GM19099 (cell line): ENCODE results near the gene FUNDC1.
A peak's percentile ranks its signal among the peaks of the same experiment; 100 is the strongest.

ENCODE experiments used
- POLR2A ChIP-seq: IDR thresholded peaks from 3 replicates; pipeline ENCODE4 v1.6.1; 2011; ENCODE audit warnings: low read depth; ENCODE audit not compliant: insufficient read length; ENCODE audit errors: extremely low read depth

Gene FUNDC1, protein sequence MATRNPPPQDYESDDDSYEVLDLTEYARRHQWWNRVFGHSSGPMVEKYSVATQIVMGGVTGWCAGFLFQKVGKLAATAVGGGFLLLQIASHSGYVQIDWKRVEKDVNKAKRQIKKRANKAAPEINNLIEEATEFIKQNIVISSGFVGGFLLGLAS

DNA sequence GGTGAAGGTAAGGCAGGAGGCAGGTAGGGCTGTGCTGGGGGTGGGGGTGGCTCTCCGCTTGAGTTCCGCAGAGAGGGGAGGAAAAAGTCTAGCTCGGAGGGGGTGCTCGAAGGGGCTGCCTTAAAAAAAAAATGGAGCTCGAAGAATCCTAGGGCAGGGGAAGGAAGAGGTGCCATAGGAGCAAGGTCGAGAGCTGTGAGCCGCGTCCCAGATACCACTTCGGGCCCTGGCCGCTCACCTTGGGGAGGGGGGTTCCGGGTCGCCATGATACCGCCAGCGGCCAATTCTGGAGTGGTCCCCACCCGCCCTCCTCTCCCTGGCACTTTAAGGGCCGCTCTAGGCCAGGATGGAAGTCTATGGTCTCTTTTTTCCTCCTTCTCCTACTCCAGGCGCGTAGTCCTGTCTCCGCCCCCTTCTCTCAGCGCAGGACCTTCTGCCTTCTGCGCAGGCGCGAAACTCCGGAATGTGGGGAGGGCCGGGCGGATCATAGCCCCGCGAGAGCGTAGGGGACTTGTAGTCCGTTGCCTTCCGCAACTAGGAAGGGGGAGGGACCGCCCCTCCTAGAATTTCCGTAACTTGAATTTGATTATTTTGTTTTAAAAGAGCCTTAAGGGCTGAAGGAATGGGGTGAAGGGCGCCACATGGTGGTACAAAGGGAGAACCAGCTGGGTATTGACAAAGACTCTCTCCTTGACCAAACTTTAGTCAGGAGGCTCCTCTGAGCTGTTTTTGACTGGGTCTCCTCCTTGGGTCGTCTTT is at the start of gene FUNDC1:
Gene FUNDC1 (minus strand): TSS at position 293 of the 759 bp plus-strand sequence. CDS start 27 bp downstream, at position 266.
- TF ChIP-seq POLR2A, result peak; percentile 33

DNA sequence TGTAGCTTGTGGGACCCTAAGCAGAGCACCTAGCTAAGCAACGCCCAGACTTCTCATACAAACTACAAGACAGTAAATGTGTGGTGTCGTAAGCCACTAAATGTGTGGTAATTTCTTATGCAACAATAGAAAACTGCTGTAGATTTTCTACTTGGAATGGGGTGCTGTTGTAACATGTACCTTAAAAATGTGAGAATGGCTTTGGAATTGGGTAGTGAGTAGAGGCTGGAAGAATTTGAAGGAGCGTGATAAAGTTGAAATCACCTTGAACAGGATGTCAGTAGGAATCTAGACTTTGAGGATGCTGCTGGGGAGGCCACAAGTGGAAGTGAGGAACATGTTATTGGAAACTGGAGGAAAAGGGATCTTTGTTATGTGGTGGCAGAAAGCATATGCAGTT is 43.2 kb upstream of the FUNDC1 start:
- no peak for TF ChIP-seq POLR2A

DNA sequence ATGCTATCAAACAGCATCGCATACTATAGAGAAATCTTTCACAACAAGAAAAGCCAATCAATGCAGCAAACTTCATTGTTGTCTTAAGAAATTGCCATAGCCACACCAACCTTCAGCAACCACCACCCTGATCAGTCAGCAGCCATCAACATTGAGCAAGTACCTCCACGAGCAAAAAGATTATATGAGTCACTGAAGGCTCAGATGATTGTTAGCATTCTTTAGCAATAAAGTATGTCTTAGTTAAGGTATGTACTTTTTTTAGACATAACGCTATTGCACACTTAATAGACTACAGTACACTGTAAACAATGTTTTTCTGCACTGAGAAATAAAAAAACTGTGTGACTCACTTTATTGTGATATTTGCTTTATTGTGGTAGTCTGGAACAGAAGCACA is 37.8 kb upstream of the FUNDC1 start:
- TF ChIP-seq POLR2A, result no peak

DNA sequence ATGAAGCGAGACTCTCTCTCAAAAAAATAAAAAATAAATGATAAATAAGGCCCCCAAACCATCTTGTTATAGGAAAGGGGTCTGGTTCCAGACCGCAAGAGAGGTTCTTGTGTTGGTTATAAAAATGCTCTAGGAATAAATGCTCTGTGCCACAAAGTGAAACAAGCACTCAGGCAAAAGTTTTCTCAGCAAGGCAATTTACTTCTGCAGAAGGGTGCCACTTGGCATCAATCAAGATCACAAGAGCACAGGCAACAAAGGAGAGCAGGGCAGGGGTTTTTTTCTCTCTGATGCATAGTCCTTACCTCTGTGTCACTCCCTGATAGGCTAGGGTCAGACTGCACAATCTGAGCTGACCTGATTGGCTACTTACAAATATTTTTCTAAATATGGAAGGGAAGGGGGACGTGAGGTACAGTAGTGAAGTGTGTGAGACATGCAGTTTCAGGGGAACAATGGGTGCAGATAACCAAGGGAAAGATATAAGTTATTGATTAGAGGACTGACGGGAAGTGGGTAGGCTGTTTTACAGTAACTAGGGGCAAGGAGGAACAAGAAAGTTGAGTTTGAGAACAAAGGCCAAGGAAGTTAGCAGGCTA is 29.8 kb upstream of the FUNDC1 start:
- TF ChIP-seq POLR2A, result no peak

DNA sequence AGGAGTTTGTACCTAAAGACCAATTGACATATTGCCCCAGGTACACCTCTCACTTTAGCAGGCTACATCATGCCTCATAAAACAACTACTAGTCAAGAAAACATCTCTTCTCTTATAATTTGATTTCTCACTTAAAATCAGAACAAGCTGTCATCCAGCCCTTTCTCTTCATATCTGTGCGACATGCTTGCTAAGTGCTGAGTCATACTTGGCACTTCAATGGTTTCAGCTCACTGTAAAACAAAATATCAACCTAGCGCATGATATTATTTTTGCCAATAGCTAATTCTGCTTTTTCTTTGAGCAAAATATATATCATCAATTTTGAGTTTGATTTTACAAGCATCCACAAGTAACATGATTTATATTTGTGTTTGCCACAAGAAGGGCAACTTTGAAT is 27.9 kb upstream of the FUNDC1 start:
- no peak for TF ChIP-seq POLR2A

DNA sequence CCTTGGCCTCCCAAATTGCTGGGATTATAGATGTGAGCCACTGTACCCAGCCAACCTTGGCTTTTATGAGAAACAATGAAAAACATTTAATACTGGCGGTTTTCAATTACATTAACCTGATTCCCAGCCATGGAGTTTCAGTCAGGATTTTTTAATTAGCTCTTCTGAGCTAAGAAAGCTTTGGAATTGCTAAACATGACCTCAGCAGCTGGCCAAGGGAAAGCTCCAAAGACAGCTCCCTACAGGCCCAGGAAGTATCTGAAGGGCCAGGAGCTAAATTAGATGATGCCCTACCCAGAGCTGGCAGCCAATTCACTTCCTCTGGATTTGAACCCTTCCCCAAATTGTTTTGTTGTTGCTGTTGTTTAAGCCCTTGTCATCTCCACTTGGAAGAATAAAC is 26.5 kb upstream of the FUNDC1 start:
- TF ChIP-seq POLR2A, result no peak

DNA sequence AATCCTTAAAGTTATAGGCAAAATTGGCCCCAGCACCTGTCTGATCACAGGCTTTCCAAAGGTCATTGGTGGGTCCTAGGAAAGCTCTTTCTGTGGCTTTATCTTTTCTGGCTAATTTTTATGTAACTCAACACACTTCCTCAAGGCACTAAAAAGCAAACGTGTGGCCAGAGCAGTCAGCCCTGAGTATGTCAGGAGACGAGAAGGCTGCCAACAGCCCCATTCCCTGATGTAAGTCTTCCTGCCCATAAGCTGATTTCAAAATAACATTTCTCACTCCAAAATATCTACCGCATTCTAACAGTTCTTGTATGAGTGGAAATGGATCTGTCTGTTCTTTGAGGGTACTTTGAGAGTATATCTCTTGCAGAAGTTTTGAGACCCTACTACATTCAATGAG is 25.5 kb upstream of the FUNDC1 start:
- no peak for TF ChIP-seq POLR2A

DNA sequence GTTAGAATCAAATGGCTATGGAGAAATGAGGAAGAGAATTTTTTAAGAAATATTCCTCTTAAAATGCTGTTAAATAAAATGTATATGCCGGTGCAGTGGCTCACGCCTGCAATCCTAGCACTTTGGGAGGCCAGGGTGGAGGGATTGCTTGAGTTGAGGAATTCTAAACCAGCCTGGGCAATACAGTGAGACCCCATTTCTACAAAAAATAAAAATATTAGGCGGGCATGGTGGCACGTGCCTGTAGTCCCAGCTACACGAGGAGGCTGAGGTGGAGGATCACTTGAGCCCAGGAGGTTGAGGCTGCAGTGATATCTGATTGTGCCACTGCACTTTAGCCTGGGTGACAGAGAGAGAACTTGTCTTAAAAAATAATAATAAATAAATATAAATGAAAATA is 7.9 kb upstream of the FUNDC1 start:
- TF ChIP-seq POLR2A, result no peak

DNA sequence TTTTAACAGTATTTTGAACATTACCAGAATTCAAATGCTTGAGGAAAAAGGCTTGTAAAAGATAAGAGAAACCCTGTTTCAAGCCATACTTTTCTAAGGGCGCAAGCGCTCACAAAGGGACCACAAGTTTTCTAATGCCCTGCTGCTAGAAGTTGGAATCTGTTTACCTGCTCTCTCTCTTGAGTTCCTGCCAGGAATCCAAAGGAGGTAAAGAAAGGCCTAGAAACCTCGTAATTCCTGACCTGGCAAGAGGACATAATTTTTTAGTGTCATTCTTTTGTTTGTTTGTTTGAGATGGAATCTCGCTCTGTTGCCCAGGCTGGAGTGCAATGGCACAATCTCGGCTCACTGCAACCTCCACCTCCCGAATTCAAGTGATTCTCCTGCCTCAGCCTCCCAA is 1.4 kb upstream of the FUNDC1 start:
- TF ChIP-seq POLR2A, result no peak

DNA sequence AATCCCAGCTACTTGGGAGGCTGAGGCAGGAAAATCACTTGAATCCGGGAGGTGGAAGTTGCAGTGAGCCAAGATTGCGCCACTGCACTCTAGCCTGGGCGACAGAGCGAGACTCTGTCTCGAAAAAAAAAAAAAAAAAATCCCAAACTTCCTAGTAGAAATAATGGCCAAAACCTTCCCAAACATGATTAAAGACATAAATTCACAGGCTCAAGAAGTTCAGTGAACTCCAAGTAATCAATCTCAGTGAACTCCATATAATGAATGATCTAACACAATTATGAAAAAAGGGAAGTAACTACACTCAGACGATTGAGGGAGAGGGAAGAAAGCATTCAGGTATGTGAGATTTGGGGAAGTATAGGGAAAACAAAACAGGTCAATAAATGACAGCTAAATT is 6.5 kb downstream of the FUNDC1 start:
- TF ChIP-seq POLR2A, result no peak

DNA sequence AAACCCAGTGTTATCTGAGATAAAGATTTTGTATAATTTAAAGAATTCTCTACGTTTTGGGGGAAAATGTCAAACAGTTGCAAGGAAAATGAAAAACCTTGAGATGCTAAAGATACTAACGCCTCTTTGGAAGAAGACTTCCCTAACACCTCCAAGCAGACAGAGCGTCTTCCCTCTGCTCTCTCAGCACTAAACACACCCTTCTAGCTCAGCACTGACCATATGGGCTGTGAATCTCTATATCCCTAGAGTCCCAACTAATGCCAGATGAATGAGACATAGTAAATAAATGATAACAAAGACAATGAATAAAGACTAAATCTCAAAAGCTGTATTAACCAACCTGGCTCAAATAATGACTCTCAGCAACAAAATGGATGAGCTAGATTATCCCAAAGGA is 13.3 kb downstream of the FUNDC1 start:
- TF ChIP-seq POLR2A, result no peak

DNA sequence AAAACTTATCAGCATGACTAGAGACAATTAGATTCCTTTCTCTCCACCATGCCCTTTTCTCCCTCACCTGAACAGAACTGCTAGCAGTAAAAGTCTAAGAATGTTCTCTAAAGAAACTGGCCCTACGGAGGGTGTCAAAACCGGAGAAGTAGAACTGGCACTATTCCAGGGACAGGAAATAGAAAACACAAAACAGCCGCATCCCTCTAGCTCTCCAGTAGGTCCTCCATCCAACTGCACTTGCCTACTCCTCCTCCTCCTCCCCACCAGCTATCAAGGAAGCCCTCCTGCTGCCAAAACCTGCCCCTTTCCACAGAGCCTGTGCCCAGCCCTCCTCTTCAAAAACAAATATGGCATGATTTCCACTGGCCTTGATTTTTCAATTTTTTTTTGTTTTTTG is 28.4 kb downstream of the FUNDC1 start:
- no peak for TF ChIP-seq POLR2A

DNA sequence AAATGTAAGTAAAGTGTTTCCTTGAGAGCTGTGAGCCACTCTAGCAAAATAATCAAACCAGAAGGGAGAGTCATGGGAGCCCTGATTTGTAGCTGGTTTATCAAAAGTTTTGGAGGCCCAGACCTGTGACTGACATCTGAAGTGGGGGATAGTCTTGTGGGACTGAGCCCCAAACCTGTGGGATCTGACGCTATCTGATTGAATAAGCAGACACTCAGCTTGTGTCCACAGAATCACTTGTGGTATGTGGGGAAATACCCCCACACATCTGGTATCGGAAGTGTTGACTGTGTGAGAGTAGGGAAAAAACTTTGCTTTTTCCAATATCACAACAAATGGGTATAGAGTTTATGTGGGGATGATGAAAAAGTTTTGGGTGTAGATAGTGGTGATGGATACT is 35.4 kb downstream of the FUNDC1 start:
- TF ChIP-seq POLR2A, result no peak

DNA sequence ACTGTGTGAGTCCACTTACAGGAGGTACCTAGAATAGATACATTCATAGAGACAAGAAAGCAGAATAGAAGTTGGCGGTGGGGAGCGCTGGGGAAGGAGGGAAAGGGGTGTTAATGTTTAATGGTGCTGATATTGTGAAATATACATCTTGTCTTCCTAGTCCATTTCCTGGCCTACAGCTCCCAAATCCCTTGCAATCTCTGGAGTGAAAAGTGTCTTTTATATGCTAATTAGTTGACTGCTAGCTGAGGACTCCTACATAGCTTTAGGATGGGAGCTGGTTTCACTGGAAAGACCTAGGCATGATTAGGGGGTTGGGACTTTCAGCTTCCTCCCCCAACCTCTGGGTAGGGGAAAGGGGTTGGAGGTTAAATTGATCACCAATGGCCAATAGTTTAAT is 36.0 kb downstream of the FUNDC1 start:
- TF ChIP-seq POLR2A, result no peak

DNA sequence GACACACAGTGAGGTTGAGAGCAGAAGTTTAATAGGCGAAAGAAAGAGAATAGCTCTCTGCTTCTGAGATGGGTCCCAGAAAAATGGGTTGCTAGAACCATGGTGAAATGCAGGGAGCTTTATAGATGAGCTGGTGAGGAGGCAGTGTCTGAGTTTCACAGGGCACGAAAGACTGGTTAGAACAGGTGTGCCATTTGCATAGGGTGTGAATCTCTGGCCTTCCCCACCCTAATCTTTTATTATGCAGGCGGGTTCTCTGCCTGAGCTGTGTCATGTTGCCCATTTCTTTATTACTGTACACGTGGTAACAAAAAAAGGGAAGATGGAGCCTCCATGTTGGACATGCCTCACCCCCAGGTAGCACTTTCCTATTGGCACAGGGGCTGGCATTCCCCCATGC is 39.1 kb downstream of the FUNDC1 start:
- no peak for TF ChIP-seq POLR2A

DNA sequence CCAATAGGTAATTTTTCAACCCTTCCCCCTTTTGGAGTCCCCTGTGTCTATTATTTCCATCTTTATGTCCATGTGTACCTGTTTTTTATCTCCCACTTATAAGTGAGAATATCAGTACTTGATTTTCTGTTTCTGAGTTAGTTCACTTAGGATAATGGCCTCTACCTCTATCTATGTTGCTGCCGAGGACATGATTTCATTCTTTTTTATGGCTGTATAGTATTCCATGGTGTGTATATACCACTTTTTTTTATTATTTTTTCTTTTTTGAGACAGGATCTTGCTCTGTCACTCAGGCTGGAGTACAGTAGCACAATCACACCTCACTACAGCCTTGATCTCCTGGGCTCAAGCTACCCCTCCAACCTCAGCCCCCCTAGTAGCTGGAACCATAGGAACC is 47.6 kb downstream of the FUNDC1 start:
- TF ChIP-seq POLR2A, result no peak
